SJSA1 (cell line): Measurements from ENCODE around the gene NEFH. TPM values are rescaled to one million over a fixed set of nuclear protein-coding genes. Genes with fewer than 3 reads are reported as not detected.
"Not testable (repeated sequence)": the region's sequence is repeated elsewhere in the genome, so short reads cannot be mapped to it uniquely, and the experiment has no call there.

Experiments
- DNase-seq, 2 experiments: peaks; one replicate each; pipeline ENCODE4 v3.0.0-alpha.2; 2015 to 2020; ENCODE audit warnings: low spot score in 2 of 2, low read depth in 1 of 2
- H3K27ac ChIP-seq: fragments of 250-450 bp; sonication (Bioruptor Pico); 2 replicates; pipeline ENCODE4 v1.5.1; 2020; ENCODE audit warnings: mild to moderate bottlenecking, moderate library complexity
- H3K27me3 ChIP-seq: fragments of 250-450 bp; sonication (Bioruptor Pico); replicated peaks from 2 replicates; pipeline ENCODE4 v1.5.1; 2020; ENCODE audit warnings: mild to moderate bottlenecking, moderate library complexity
- H3K36me3 ChIP-seq: fragments of 250-450 bp; sonication (Bioruptor Pico); 2 replicates; pipeline ENCODE4 v1.5.1; 2020; ENCODE audit warnings: mild to moderate bottlenecking
- H3K4me1 ChIP-seq: fragments of 250-450 bp; sonication (Bioruptor Pico); replicated peaks from 2 replicates; pipeline ENCODE4 v1.6.1; 2021; ENCODE audit warnings: mild to moderate bottlenecking
- H3K4me3 ChIP-seq: fragments of 250-450 bp; sonication (Bioruptor Pico); 2 replicates; pipeline ENCODE4 v1.5.1; 2020; ENCODE audit warnings: mild to moderate bottlenecking
- H3K9me3 ChIP-seq: fragments of 250-450 bp; sonication (Bioruptor Pico); replicated peaks from 2 replicates; pipeline ENCODE4 v1.5.1; 2020; ENCODE audit warnings: mild to moderate bottlenecking
- total RNA-seq: library from RNA; depleted of rRNA; stranded (reverse); fragments of >200 nt; shearing (Covaris generic); gene quantifications from 2 replicates; pipeline ENCODE4 v1.2.3, GENCODE V29; 2014; rRNA removed

Gene NEFH
- not detected in 2 replicates for total RNA-seq

- Histone ChIP-seq H3K9me3 (peaks cover 8% of the 10 kb centered on the region), H3K4me3 (no peak within 1 kb of the TSS), H3K4me1 (peaks cover 9% of the 10 kb centered on the region; the same call in 1 of the 2 replicates), H3K36me3 (no peaks in the 10 kb centered on the region), H3K27ac (no peak within 1 kb of the TSS), H3K27me3 (peaks cover 68% of the 10 kb centered on the region)
- DNase-seq = no peak
Measured at GRCh38 chr22:29479417-29480261, at the start of gene NEFH. Gene NEFH (plus strand): TSS chr22:29480218. CDS start chr22:29480263, 45 bp downstream.

- no peak overlapping the region for H3K4me3 ChIP-seq
- no peaks in the 10 kb centered on the region for H3K4me1 ChIP-seq
- DNase-seq = no peak
- H3K36me3 ChIP-seq = no peaks in the 10 kb centered on the region
- no peaks in the 10 kb centered on the region for H3K9me3 ChIP-seq
- H3K27me3 ChIP-seq = peaks cover 36% of the 10 kb centered on the region
- H3K27ac ChIP-seq = no peak overlapping the region
Measured at GRCh38 chr22:29431986-29432385, 48.0 kb upstream of the NEFH start.

- H3K36me3 ChIP-seq = no peaks in the 10 kb centered on the region
- DNase-seq = no peak
- peaks cover 36% of the 10 kb centered on the region for H3K27me3 ChIP-seq
- H3K9me3 ChIP-seq = no peaks in the 10 kb centered on the region
- H3K4me3 ChIP-seq = no peak overlapping the region
- H3K4me1 ChIP-seq = no peaks in the 10 kb centered on the region
- H3K27ac ChIP-seq = no peak overlapping the region
Measured at GRCh38 chr22:29433856-29434255, 46.2 kb upstream of the NEFH start.

GRCh38 chr22:29434288-29434687 is 45.7 kb upstream of the NEFH start:
- no peaks in the 10 kb centered on the region for H3K4me1 ChIP-seq

GRCh38 chr22:29435236-29436136 is 44.5 kb upstream of the NEFH start:
- Histone ChIP-seq H3K27ac (no peak overlapping the region), H3K36me3 (no peaks in the 10 kb centered on the region), H3K27me3 (peaks cover 23% of the 10 kb centered on the region), H3K4me1 (no peaks in the 10 kb centered on the region), H3K4me3 (no peak overlapping the region), H3K9me3 (no peaks in the 10 kb centered on the region)
- no peak for DNase-seq

More at GRCh38 chr22:29434288-29434687, 45.7 kb upstream of the NEFH start:
- no peak overlapping the region for H3K4me3 ChIP-seq
- H3K9me3 ChIP-seq = no peaks in the 10 kb centered on the region
- peaks cover 35% of the 10 kb centered on the region for H3K27me3 ChIP-seq
- no peak overlapping the region for H3K27ac ChIP-seq
- no peaks in the 10 kb centered on the region for H3K36me3 ChIP-seq
- no peak for DNase-seq

GRCh38 chr22:29438283-29438682 is 41.7 kb upstream of the NEFH start, which contains the start of gene RFPL1:
Gene RFPL1 (plus strand): TSS chr22:29438583.
- not testable (repeated sequence) for DNase-seq, H3K36me3 ChIP-seq, H3K27ac ChIP-seq, H3K9me3 ChIP-seq, H3K4me1 ChIP-seq, H3K4me3 ChIP-seq
- peaks cover 15% of the 10 kb centered on the region for H3K27me3 ChIP-seq

GRCh38 chr22:29442976-29443375 is 37.0 kb upstream of the NEFH start:
- Histone ChIP-seq H3K9me3 (no peaks in the 10 kb centered on the region), H3K4me3 (no peak overlapping the region), H3K27ac (no peak overlapping the region), H3K36me3 (no peaks in the 10 kb centered on the region), H3K27me3 (no peaks in the 10 kb centered on the region), H3K4me1 (0 out of 2 replicates have a peak, but pooled peaks cover 7% of the 10 kb centered on the region)
- DNase-seq = no peak

GRCh38 chr22:29443452-29443851 is 36.6 kb upstream of the NEFH start:
- H3K27ac ChIP-seq = no peak overlapping the region
- H3K36me3 ChIP-seq = no peaks in the 10 kb centered on the region
- DNase-seq = peak in 1 of 2 experiments; percentile 13
- H3K27me3 ChIP-seq = no peaks in the 10 kb centered on the region
- no peaks in the 10 kb centered on the region for H3K9me3 ChIP-seq
- H3K4me3 ChIP-seq = no peak overlapping the region
- H3K4me1 ChIP-seq = 0 out of 2 replicates have a peak, but pooled peaks cover 7% of the 10 kb centered on the region

- Histone ChIP-seq H3K9me3 (no peaks in the 10 kb centered on the region), H3K27me3 (no peaks in the 10 kb centered on the region), H3K4me1 (0 out of 2 replicates have a peak, but pooled peaks cover 7% of the 10 kb centered on the region), H3K27ac (no peak overlapping the region), H3K36me3 (no peaks in the 10 kb centered on the region), H3K4me3 (no peak overlapping the region)
- no peak for DNase-seq
Measured at GRCh38 chr22:29443861-29444792, 35.9 kb upstream of the NEFH start.

- Histone ChIP-seq H3K27me3 (no peaks in the 10 kb centered on the region), H3K4me3 (no peak overlapping the region), H3K27ac (no peak overlapping the region), H3K36me3 (no peaks in the 10 kb centered on the region), H3K9me3 (no peaks in the 10 kb centered on the region), H3K4me1 (0 out of 2 replicates have a peak, but pooled peaks cover 7% of the 10 kb centered on the region)
- no peak for DNase-seq
Measured at GRCh38 chr22:29445508-29445907, 34.5 kb upstream of the NEFH start.

- H3K4me1 ChIP-seq = 0 out of 2 replicates have a peak, but pooled peaks cover 7% of the 10 kb centered on the region
- H3K36me3 ChIP-seq = no peaks in the 10 kb centered on the region
- no peak for DNase-seq
- H3K4me3 ChIP-seq = no peak overlapping the region
- H3K9me3 ChIP-seq = no peaks in the 10 kb centered on the region
- H3K27me3 ChIP-seq = no peaks in the 10 kb centered on the region
- H3K27ac ChIP-seq = no peak overlapping the region
Measured at GRCh38 chr22:29447906-29448305, 32.1 kb upstream of the NEFH start.

GRCh38 chr22:29449296-29449875 is 30.6 kb upstream of the NEFH start:
- Histone ChIP-seq H3K4me1 (no peaks in the 10 kb centered on the region), H3K4me3 (no peak overlapping the region), H3K27ac (no peak overlapping the region), H3K27me3 (no peaks in the 10 kb centered on the region), H3K36me3 (no peaks in the 10 kb centered on the region), H3K9me3 (no peaks in the 10 kb centered on the region)
- DNase-seq = no peak
